GM12892 (cell line): Measurements from ENCODE around the gene ANKS1A.

Experiments used
- POLR2A ChIP-seq: IDR thresholded peaks from 2 replicates; pipeline ENCODE4 v1.6.1; 2011; ENCODE audit warnings: low read depth, low read length, control low read depth
- POLR2AphosphoS5 ChIP-seq: IDR thresholded peaks from 2 replicates; pipeline ENCODE4 v1.6.1; 2011; ENCODE audit warnings: low read depth, low read length, control low read depth
- TAF1 ChIP-seq: IDR thresholded peaks from 2 replicates; pipeline ENCODE4 v1.6.1; 2011; ENCODE audit warnings: low read depth, mild to moderate bottlenecking, control low read depth, low read length, borderline replicate concordance

- TF ChIP-seq POLR2A (no peak), POLR2AphosphoS5 (no peak), TAF1 (no peak)
These were observed 163.0 kb downstream of the ANKS1A start for GRCh38 chr6:35051997-35052583.
